PC-3 (cell line): ENCODE measurements around the gene CMTM6.

ENCODE experiments used
- CTCF ChIP-seq: fragments of 300-600 bp; sonication (generic); conservative IDR thresholded peaks from 2 replicates; pipeline ENCODE4 v1.5.1; 2017; ENCODE audit warnings: antibody characterized with exemption, low read depth, mild to moderate bottlenecking, low read length
- EZH2 ChIP-seq: fragments of 300-600 bp; sonication (generic); IDR thresholded peaks from one replicate; pipeline ENCODE4 v1.6.1; 2017; ENCODE audit warnings: antibody characterized with exemption, mild to moderate bottlenecking, low read length; ENCODE audit not compliant: unreplicated experiment
- EZH2phosphoT487 ChIP-seq: fragments of 300-600 bp; sonication (generic); IDR thresholded peaks from 2 replicates; pipeline ENCODE4 v1.6.1; 2018; ENCODE audit warnings: mild to moderate bottlenecking, antibody characterized with exemption, low read length, borderline replicate concordance

- TF ChIP-seq CTCF (no peak), EZH2phosphoT487 (no peak), EZH2 (no peak)
These were observed 70.5 kb downstream of the CMTM6 start for GRCh38 chr3:32432045-32432710.
